K562 treated with DMSO at 1 percent for 12 hours (cell line): ENCODE results near the gene ETS1. TPM values are rescaled to one million over a fixed set of nuclear protein-coding genes. Genes with fewer than 3 reads are reported as not detected.

Experiments used
- total RNA-seq: library from RNA; unstranded; fragments of 300-600 nt; gene quantifications from 2 replicates; pipeline ENCODE4 v1.2.3, GENCODE V29; 2022; ENCODE audit not compliant: insufficient read depth

Gene ETS1, protein sequence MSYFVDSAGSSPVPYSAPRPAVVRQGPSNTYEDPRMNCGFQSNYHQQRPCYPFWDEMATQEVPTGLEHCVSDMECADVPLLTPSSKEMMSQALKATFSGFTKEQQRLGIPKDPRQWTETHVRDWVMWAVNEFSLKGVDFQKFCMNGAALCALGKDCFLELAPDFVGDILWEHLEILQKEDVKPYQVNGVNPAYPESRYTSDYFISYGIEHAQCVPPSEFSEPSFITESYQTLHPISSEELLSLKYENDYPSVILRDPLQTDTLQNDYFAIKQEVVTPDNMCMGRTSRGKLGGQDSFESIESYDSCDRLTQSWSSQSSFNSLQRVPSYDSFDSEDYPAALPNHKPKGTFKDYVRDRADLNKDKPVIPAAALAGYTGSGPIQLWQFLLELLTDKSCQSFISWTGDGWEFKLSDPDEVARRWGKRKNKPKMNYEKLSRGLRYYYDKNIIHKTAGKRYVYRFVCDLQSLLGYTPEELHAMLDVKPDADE
- 0.60 and 2.4 TPM in 2 replicates for total RNA-seq

GRCh38 chr11:128587415-128587814 is at the start of gene ETS1:
ETS1 (minus strand) TSS chr11:128587558; CDS start chr11:128573130, 14,428 bp downstream.

Other genes with a start within 250 kb of the ETS1 start
- not detected in 2 replicates for gene FLI1, start 106.5 kb upstream of the ETS1 start, total RNA-seq